ENCODE results near the gene MARCHF2.
"Not testable (repeated sequence)": the region's sequence is repeated elsewhere in the genome, so short reads cannot be mapped to it uniquely, and the experiment has no call there.

Gene MARCHF2

GRCh38 chr19:8412783-8413628 lies at the start of gene MARCHF2:
Gene MARCHF2, plus strand, starts transcription at chr19:8413305. Its CDS starts 8,536 bp downstream, at chr19:8421841.
- DNase-seq, result peak; percentile 97

- peak; percentile 24 for DNase-seq
These were observed 49.0 kb upstream of the MARCHF2 start, which contains the start of gene ANGPTL4 for GRCh38 chr19:8363803-8364771. Gene ANGPTL4, plus strand, starts transcription at chr19:8364155. Its CDS starts 167 bp downstream, at chr19:8364322.

GRCh38 chr19:8366121-8366581 lies 47.0 kb upstream of the MARCHF2 start:
- no peak for DNase-seq

- no peak for DNase-seq
These were observed 46.2 kb upstream of the MARCHF2 start for GRCh38 chr19:8366961-8367326.

- DNase-seq, result no peak
These were observed 45.6 kb upstream of the MARCHF2 start for GRCh38 chr19:8367327-8368001.

GRCh38 chr19:8370176-8371010 lies 42.7 kb upstream of the MARCHF2 start:
- no peak for DNase-seq

GRCh38 chr19:8371011-8371804 lies 41.9 kb upstream of the MARCHF2 start:
- DNase-seq, result no peak

- no peak for DNase-seq
These were observed 39.0 kb upstream of the MARCHF2 start for GRCh38 chr19:8373867-8374813.

- not testable (repeated sequence) for DNase-seq
These were observed 37.3 kb upstream of the MARCHF2 start for GRCh38 chr19:8375766-8376165.

GRCh38 chr19:8376373-8376974 lies 36.6 kb upstream of the MARCHF2 start:
- DNase-seq, result not testable (repeated sequence)

- no peak for DNase-seq
These were observed 35.5 kb upstream of the MARCHF2 start for GRCh38 chr19:8377598-8377997.

- not testable (repeated sequence) for DNase-seq
These were observed 33.8 kb upstream of the MARCHF2 start for GRCh38 chr19:8379156-8379891.

- not testable (repeated sequence) for DNase-seq
These were observed 28.5 kb upstream of the MARCHF2 start for GRCh38 chr19:8384569-8384968.

- DNase-seq, result not testable (repeated sequence)
These were observed 28.0 kb upstream of the MARCHF2 start for GRCh38 chr19:8385103-8385502.

- DNase-seq, result not testable (repeated sequence)
These were observed 27.5 kb upstream of the MARCHF2 start for GRCh38 chr19:8385566-8385965.

GRCh38 chr19:8386419-8386818 lies 26.7 kb upstream of the MARCHF2 start:
- not testable (repeated sequence) for DNase-seq

- DNase-seq, result no peak
These were observed 26.1 kb upstream of the MARCHF2 start for GRCh38 chr19:8386990-8387389.
